Measurements from ENCODE around the gene FBLN5.
"Not testable (repeated sequence)": the region's sequence is repeated elsewhere in the genome, so short reads cannot be mapped to it uniquely, and the experiment has no call there.

FBLN5 gene

GRCh38 chr14:91882776-91883175, 64.7 kb downstream of the FBLN5 start:
- DNase-seq, result no peak

GRCh38 chr14:91882369-91882768, 65.1 kb downstream of the FBLN5 start:
- no peak for DNase-seq

DNA sequence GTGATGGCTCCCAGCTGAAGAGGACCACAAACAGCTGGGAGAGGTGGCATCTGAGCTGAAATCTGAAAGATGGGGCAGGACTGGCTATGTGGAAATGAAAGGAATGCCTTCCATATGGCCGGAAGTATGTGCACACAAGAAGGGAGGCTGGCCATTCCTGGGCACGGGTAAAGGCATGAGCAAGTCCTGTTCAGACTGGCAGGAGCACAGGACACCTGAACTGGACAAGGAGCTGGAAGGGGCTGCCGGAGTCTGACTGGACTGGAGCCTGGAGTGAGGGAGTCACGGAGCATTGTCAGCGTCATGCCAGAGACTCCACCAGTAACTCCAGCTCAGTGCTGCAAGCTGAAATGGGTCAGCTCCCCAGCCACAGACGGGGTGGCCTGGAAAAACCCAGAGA, 68.3 kb downstream of the FBLN5 start:
- DNase-seq, result no peak

DNA sequence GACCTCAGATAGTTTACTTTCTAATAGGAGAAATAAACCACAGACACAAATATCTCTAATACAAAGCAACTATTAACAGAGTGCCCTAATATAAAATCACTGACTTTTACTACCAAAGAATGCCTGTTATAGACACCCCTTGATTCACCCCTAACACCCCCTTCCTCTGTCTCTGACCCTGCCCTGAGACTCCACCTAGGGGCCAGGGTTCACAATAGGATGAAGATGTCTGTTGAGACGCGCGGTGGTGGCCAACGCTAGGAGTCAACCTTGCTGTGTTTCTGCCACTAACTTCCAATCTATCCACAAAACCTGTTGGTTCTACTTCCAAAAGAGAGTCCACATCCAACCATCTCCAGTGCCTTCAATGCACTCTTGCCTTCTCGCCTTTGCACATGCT, 69.2 kb downstream of the FBLN5 start:
- DNase-seq, result no peak

- no peak for DNase-seq
Observed at GRCh38 chr14:91877376-91877915, 70.0 kb downstream of the FBLN5 start.

DNA sequence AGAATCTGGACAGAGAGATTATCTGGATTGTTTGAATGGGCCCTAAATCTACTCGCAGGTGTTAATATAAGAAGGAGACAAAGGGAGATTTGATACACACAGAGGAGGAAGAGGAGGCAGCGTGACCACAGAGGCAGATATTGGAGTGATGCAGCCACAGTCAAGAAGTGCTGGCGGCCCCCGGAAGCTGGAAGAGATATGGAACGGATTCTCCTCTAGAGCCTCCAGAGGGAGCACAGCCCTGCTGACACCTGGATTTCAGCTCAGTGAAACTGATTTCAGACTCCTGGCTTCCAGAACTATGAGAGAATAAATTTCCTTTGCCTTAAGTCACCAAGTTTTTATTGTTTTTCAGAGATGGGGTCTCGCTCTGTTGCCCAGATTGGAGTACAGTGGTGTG, 71.0 kb downstream of the FBLN5 start:
- DNase-seq, result no peak

- DNase-seq, result no peak
Observed at GRCh38 chr14:91875525-91876286, 71.8 kb downstream of the FBLN5 start.

DNA sequence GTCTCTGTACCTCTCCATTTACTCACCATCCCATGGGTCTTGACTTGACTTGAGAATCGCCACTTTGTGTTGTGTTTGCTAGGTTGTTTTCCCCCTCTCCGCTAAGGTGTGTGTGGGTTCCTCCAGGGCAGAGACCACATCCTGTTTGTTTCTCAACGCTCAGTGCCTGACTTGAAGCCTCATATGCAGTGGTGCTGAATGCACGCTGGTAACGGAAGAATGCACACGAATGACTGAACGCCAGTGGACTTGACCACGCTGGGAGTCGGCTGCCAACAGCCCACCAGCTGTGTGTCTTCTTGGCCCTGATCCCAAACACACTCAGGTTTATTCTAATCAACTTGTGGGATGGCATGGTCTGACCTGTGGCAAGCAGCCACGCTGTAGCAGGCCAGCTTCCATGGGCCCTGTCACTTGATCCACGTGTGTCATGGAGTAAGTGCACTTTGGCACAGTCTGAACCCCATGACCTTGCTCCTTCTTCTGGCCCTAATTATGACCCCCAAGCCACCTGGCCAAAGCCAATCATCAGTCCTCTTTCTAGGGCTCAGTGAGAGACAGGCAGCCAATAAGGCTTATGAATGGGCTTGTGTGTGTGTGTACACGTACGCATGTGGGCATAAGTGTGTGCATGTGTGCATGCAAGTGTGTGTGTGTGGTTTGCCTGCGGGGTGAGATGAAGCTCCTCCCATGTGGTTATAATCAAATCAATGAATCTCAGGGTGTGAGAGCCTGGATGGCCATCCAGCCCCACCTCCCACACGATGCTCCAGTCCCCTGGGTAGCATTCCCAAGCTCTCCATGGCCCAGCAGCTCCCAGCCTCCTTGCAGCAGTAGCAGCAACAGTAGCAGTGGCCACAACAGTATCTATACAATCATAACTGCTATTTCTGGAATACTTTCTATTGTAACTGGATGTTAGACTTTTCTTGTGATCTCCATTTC, 73.8 kb downstream of the FBLN5 start:
- DNase-seq, result peak; percentile 53

DNA sequence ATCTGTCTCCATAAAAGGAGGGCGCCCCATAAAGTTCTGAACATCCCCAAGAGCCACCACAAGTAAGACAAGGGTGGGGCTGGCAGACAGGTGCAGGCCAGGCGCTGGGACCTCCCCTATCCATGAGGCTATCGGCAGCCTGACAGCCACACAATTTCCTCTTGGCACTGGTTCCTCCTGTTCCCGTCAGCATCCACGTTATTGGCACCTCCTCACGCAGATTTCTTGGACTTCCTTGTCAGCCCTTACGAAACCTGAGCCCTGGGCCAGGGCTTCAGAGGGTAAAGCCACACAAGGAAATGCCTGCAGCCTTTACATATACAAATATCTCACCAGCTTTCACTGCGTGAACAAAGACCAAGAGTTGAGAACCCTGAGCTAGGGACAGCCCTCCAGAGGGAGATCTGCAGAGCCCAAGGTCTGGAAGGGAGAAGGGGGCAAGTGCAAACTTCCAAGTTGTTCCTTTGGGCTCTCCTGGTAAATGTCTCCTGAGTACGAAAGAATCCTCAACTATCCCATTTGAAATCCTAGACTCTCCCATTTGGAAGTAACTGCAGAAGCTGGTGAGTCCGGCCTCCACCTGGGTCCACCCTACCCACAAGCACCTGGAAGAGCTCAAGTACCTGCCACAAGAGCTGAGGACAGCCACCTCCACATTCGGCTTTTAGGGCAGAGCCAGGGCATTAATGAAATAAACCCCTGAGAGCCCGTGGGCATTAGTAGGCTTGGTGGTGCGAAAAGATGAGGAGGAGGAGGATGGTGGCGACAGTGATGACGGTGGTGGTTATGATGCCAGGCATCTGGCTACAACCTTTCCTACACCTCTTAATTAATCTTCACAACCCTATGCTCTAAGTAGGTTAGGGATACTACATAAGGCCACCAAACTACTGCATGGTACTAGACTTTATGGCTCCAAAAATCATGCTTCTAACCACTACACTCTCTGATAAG, 74.7 kb downstream of the FBLN5 start:
- DNase-seq, result peak; percentile 23

- peak; percentile 34 for DNase-seq
Observed at GRCh38 chr14:91872011-91872501, 75.4 kb downstream of the FBLN5 start.

DNA sequence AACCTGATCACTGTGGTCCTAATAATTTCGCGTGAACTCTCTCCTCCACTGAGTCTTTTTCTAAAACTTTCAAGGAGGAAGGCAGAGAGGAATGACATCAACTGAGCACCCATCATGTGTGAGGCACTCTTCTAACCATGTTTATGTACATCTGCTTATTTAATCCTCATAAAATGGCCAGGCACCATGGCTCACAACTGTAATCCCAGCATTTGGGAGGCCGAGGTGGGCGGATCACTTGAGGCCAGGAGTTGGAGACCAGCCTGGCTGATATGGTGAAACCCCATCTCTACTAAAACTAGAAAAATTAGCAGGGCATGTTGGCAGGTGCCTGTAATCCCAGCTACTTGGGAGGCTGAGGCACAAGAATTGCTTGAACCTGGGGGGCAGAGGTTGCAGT, 76.1 kb downstream of the FBLN5 start:
- not testable (repeated sequence) for DNase-seq

DNA sequence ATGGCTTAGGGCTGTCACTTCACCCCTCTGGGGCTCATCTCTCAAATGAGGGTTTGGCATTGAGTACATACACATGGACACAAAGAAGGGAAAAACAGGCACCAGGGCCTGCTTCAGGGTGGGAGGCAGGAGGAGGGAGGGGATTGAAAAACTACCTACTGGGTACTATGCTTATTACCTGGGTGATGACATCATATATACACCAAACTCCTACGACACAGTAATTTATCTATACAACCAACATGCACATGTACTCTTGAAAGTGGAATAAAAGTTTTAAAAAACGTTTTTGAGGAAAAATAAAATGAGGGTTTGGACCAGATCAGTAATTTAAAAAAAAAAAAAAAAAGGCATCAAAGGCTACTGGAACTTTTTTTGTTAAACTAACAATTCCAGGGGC, 76.6 kb downstream of the FBLN5 start:
- no peak for DNase-seq

DNA sequence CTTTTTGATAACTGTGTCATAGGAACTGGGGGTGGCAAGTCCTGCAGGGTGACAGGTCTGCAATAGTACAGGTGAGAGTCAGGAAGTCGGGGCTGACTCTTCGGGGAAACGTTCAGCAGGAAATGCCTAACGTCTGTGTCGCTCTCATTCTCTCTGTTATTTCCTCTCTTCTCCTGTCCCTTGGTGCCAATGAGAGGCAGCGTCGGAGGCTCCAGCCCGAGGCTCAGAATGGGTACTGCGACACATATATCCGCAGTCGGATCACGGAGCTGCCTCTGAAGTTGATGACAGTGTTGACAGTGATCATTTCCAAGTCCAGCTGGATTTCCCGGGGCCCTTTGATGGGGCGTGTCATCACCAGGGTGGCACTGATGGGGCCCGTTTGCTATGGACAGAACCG, 77.5 kb downstream of the FBLN5 start:
- DNase-seq, result peak; percentile 56

GRCh38 chr14:91869556-91869955, 77.9 kb downstream of the FBLN5 start:
- no peak for DNase-seq

DNA sequence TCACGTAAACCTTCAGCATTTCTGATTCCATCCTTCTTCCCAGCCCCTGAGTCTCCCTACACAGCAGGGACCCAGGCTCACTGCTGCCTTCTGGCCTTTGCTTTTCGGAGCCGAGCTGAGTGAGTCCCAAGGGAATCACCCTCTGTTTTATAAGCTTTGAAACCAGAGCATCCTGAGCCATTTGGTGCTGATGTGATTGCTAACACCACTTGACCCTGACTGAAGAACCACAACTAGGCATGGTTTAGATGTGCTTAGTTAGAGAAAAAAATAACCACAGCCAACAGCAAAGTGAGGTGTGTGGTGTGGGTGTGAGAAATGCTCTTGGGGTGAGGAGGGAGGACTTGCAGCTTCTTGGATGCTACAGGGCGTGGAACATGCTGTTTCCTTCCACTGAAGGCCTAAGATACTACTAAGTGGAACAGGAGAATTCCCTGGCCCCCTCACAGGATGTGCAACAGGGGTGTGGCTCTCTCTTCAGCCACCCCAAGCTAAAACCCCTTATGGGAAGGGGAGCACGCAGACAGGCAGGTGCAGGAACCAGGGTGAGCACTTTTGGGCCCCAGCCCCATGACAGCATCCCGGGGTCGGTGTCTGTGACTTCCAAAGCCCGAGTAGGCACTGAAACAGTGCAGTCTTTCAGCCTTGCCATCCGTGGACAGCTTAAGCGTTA, 80.0 kb downstream of the FBLN5 start, which contains the start of gene TC2N:
TSS of gene TC2N (minus strand) at position 221 of the 673 bp plus-strand sequence. CDS start 53,767 bp downstream, outside the sequence.
- peak; percentile 17 for DNase-seq

GRCh38 chr14:91866511-91867295, 80.8 kb downstream of the FBLN5 start:
- DNase-seq, result no peak

DNA sequence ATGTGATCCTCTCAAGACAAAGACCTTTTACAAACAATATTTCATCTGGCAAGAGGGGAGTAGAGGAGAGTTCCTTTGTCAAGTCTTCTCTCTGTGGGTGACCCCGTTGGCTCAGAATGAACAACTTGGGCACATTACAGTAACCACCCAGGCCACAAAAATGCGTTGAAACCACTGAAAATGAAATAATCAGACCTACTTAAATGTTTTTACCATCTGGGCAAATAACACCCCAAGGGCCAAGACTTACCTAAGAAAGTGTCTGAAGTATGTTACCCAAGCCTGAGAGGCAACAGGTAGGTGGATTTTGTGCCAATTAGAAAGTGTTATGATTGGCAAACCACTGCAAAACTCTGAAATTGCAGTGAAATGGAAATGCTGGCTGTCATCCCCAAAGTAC, 81.4 kb downstream of the FBLN5 start:
- DNase-seq, result no peak

DNA sequence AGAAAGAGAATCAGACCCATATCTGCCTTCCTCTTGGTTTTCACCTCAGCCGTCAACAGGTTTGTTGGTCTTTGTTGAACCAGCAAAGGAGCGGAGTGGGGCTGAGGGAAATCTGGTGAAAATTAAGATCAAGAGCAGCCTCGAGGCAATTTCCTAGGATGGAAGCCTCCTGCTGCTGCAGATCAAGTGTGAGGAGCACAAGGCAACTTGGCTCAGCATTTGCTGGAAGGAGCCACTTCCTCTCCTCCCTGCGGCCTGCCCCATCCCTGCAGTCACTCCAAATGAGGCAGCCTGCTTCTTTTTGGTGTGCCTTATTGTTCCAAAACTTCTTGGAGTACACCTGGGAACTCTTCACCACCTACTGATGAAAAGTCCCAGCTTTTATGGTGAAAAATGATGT, 85.1 kb downstream of the FBLN5 start:
- no peak for DNase-seq

GRCh38 chr14:91861091-91861490, 86.4 kb downstream of the FBLN5 start:
- DNase-seq, result no peak

- no peak for DNase-seq
Observed at GRCh38 chr14:91860238-91860637, 87.3 kb downstream of the FBLN5 start.
